HG03378 (cell line): ENCODE measurements around the gene DBH.

Source experiments
- ATAC-seq: cut with Tn5 transposase; IDR thresholded peaks from one replicate; pipeline ENCODE4 v1.9.1; 2021; ENCODE audit warnings: mild to moderate bottlenecking, moderate library complexity; ENCODE audit not compliant: unreplicated experiment

DBH gene

GRCh38 chr9:133641396-133641655 is 5.2 kb downstream of the DBH start:
- ATAC-seq, result no peak

- ATAC-seq, result no peak
Measured at GRCh38 chr9:133641861-133642595, 5.9 kb downstream of the DBH start.

- no peak for ATAC-seq
Measured at GRCh38 chr9:133642708-133643361, 6.7 kb downstream of the DBH start.

- ATAC-seq, result no peak
Measured at GRCh38 chr9:133643362-133643755, 7.2 kb downstream of the DBH start.

GRCh38 chr9:133643978-133644760 is 8.0 kb downstream of the DBH start:
- no peak for ATAC-seq

- ATAC-seq, result no peak
Measured at GRCh38 chr9:133645021-133645765, 9.0 kb downstream of the DBH start.

- no peak for ATAC-seq
Measured at GRCh38 chr9:133647148-133647547, 11.0 kb downstream of the DBH start.

- no peak for ATAC-seq
Measured at GRCh38 chr9:133647765-133648469, 11.8 kb downstream of the DBH start.

- ATAC-seq, result no peak
Measured at GRCh38 chr9:133649194-133649593, 13.0 kb downstream of the DBH start.

GRCh38 chr9:133650026-133650425 is 13.9 kb downstream of the DBH start:
- no peak for ATAC-seq

GRCh38 chr9:133653638-133654037 is 17.5 kb downstream of the DBH start:
- ATAC-seq, result no peak

- ATAC-seq, result no peak
Measured at GRCh38 chr9:133654736-133655657, 18.8 kb downstream of the DBH start.

GRCh38 chr9:133655701-133656100 is 19.5 kb downstream of the DBH start:
- ATAC-seq, result no peak

GRCh38 chr9:133656211-133657119 is 20.3 kb downstream of the DBH start:
- no peak for ATAC-seq

GRCh38 chr9:133657120-133657661 is 21.0 kb downstream of the DBH start:
- ATAC-seq, result no peak

- no peak for ATAC-seq
Measured at GRCh38 chr9:133658442-133659431, 22.6 kb downstream of the DBH start.

- no peak for ATAC-seq
Measured at GRCh38 chr9:133659516-133659915, 23.4 kb downstream of the DBH start.
